Measurements from ENCODE around the gene MMP27. TPM values are rescaled to one million over a fixed set of nuclear protein-coding genes. Genes with fewer than 3 reads are reported as not detected.

The MMP27 gene
- total RNA-seq, 1 experiment from 2014 or later: not detected

GRCh38 chr11:102655547-102655946 lies 50.0 kb downstream of the MMP27 start:
- TF ChIP-seq, protein P1, sequence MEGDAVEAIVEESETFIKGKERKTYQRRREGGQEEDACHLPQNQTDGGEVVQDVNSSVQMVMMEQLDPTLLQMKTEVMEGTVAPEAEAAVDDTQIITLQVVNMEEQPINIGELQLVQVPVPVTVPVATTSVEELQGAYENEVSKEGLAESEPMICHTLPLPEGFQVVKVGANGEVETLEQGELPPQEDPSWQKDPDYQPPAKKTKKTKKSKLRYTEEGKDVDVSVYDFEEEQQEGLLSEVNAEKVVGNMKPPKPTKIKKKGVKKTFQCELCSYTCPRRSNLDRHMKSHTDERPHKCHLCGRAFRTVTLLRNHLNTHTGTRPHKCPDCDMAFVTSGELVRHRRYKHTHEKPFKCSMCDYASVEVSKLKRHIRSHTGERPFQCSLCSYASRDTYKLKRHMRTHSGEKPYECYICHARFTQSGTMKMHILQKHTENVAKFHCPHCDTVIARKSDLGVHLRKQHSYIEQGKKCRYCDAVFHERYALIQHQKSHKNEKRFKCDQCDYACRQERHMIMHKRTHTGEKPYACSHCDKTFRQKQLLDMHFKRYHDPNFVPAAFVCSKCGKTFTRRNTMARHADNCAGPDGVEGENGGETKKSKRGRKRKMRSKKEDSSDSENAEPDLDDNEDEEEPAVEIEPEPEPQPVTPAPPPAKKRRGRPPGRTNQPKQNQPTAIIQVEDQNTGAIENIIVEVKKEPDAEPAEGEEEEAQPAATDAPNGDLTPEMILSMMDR (conservative IDR thresholded peaks at IDR 0.05): no peak
- H3K27me3 ChIP-seq (ENCODE audit: insufficient read depth, low read length): no peaks in the 10 kb centered on the region
- no peak overlapping the region for H3T11ph ChIP-seq (ENCODE audit: low read length)
- H3K4ac ChIP-seq (ENCODE audit: low read depth, low read length): no peak overlapping the region
- H3K18ac ChIP-seq (ENCODE audit: insufficient read length, low read depth, low read length): no peak overlapping the region
- H4K20me1 ChIP-seq (ENCODE audit: control insufficient read depth, insufficient read depth, insufficient read length): no peaks in the 10 kb centered on the region
- H4K5ac ChIP-seq (ENCODE audit: insufficient read length, low read depth, low read length): no peak overlapping the region
- no peak overlapping the region for H3K4me3 Mint-ChIP-seq
- H2BK12ac ChIP-seq (ENCODE audit: insufficient read length, low read depth, low read length): no peak overlapping the region
- no peak overlapping the region for H3K14ac ChIP-seq (ENCODE audit: insufficient read depth, low read length)
- H3K23ac ChIP-seq (ENCODE audit: insufficient read length, low read depth, low read length): no peak overlapping the region
- no peaks in the 10 kb centered on the region for H3K79me2 ChIP-seq (ENCODE audit: insufficient read depth, low read length)
- no peak overlapping the region for H3K9ac ChIP-seq (ENCODE audit: extremely low read depth, insufficient read length, low read length)
- H2BK20ac ChIP-seq (ENCODE audit: low read depth, low read length, poor library complexity, severe bottlenecking): no peak overlapping the region
- H3K4me1 Mint-ChIP-seq: no peaks in the 10 kb centered on the region
- H3K27ac ChIP-seq (ENCODE audit: insufficient read length, low read depth, low read length): no peak overlapping the region
- WGBS (ENCODE audit: extremely low coverage, insufficient read length, low lambda C conversion rate): no CpG with 5 or more reads among the region's 2 CpGs
- no peaks in the 10 kb centered on the region for H3K4me1 ChIP-seq (ENCODE audit: insufficient read depth, low read length)
- peaks cover 3% of the 10 kb centered on the region in 2 experiments; a peak in 2 of 5 replicates for H3K9me3 Mint-ChIP-seq
- H4K91ac ChIP-seq (ENCODE audit: insufficient read length, low read depth, low read length): no peak overlapping the region
- DNase-seq: no peak
- no peak overlapping the region for H4K8ac ChIP-seq (replicated peaks; ENCODE audit: insufficient read length, low read depth, low read length)
- H2BK120ac ChIP-seq (ENCODE audit: low read depth, low read length, poor library complexity, severe bottlenecking): no peak overlapping the region
- H3K9me3 ChIP-seq (ENCODE audit: control insufficient read depth, low read depth, low read length): no peaks in the 10 kb centered on the region
- H2BK15ac ChIP-seq (ENCODE audit: low read depth, low read length): no peak overlapping the region
- no peaks in the 10 kb centered on the region; a peak in 1 of 7 replicates for H3K36me3 Mint-ChIP-seq (ENCODE audit: insufficient read depth in 1 of 3, low read depth in 3 of 3)
- H3K79me1 ChIP-seq (ENCODE audit: insufficient read depth, low read depth, low read length, poor library complexity, severe bottlenecking): no peaks in the 10 kb centered on the region
- H3K27ac Mint-ChIP-seq: no peak overlapping the region
- H2AK5ac ChIP-seq (ENCODE audit: insufficient read length, low read length): no peak overlapping the region
- no peak overlapping the region for H3K4me2 ChIP-seq (ENCODE audit: insufficient read depth, insufficient read length, low read length)
- no peaks in the 10 kb centered on the region for H3K27me3 Mint-ChIP-seq (ENCODE audit: low read depth)
- no peak overlapping the region for H2AFZ ChIP-seq (ENCODE audit: low read length)
- H2BK5ac ChIP-seq (ENCODE audit: insufficient read length, low read length): no peak overlapping the region
- no peak overlapping the region for H3K56ac ChIP-seq (ENCODE audit: insufficient read length, low read depth, low read length)
- no peaks in the 10 kb centered on the region for H3K23me2 ChIP-seq (ENCODE audit: insufficient read length, low read depth, low read length, poor library complexity, severe bottlenecking)
